ENCODE results near the gene CPNE7. TPM values are rescaled to one million over a fixed set of nuclear protein-coding genes. Genes with fewer than 3 reads are reported as not detected.

CPNE7 gene
- total and polyA plus RNA-seq, 9 of the 15 experiments (the other 6 are each of a cell fraction or from before 2014, with no cell fraction given), result 0.30 to 73.4 (median 32.7) TPM

GRCh38 chr16:89565506-89566372 is 9.8 kb upstream of the CPNE7 start (continued):
- TF ChIP-seq RBM22 (IDR thresholded peaks at IDR 0.05; ENCODE audit: low read depth, low read length, poor library complexity, severe bottlenecking) (peak; percentile 97), MXD1 (CRISPR knock-in tag; IDR thresholded peaks at IDR 0.05; ENCODE audit: borderline replicate concordance, poor library complexity, severe bottlenecking) (no peak), NFIX (CRISPR knock-in tag; IDR thresholded peaks at IDR 0.05; ENCODE audit: low read depth) (no peak), RBM15 (IDR thresholded peaks at IDR 0.05; ENCODE audit: insufficient read depth, low read length) (no peak), THRB (CRISPR knock-in tag; conservative IDR thresholded peaks at IDR 0.05) (peak; percentile 63), KAT2B (IDR thresholded peaks at IDR 0.05; ENCODE audit: low read depth, low read length) (no peak), ZNF79 (CRISPR knock-in tag; IDR thresholded peaks at IDR 0.05; ENCODE audit: low read depth) (no peak), ELF1 (tag; IDR thresholded peaks at IDR 0.05) (peak; percentile 69), RBM39 (optimal IDR thresholded peaks at IDR 0.05; ENCODE audit: low read depth, low read length) (peak; percentile 30), ETV1 (tag; conservative IDR thresholded peaks at IDR 0.05; ENCODE audit: low read depth) (no peak), ZNF561 (CRISPR knock-in tag; conservative IDR thresholded peaks at IDR 0.05) (no peak), MYBL2 (IDR thresholded peaks at IDR 0.05; ENCODE audit: low read depth) (no peak), MYBL2 (CRISPR knock-in tag; IDR thresholded peaks at IDR 0.05; ENCODE audit: borderline replicate concordance) (no peak), ZBTB1 (CRISPR knock-in tag; IDR thresholded peaks at IDR 0.05; ENCODE audit: borderline replicate concordance, low read depth) (no peak), ZNF232 (CRISPR knock-in tag; IDR thresholded peaks at IDR 0.05) (no peak), C11orf30 (IDR thresholded peaks at IDR 0.05; ENCODE audit: low read depth) (no peak), SAFB2 (IDR thresholded peaks at IDR 0.05; ENCODE audit: borderline replicate concordance, low read depth, low read length, severe bottlenecking) (no peak), ZNF655 (CRISPR knock-in tag; IDR thresholded peaks at IDR 0.05) (no peak), CREB3 (tag; conservative IDR thresholded peaks at IDR 0.05; ENCODE audit: low read depth) (no peak), ZNF217 (CRISPR knock-in tag; IDR thresholded peaks at IDR 0.05) (no peak), NCOA4 (IDR thresholded peaks at IDR 0.05; ENCODE audit: partially characterized antibody) (no peak), SLC30A9 (CRISPR knock-in tag; IDR thresholded peaks at IDR 0.05) (no peak), MCM7 (IDR thresholded peaks at IDR 0.05) (no peak), DDX20 (tag; IDR thresholded peaks at IDR 0.05; ENCODE audit: low read depth) (no peak), XRCC4 (IDR thresholded peaks at IDR 0.05; ENCODE audit: extremely low read depth, insufficient read depth, insufficient read length) (no peak)

All from K562 (cell line).